ENCODE data around the gene SLC9A5. TPM values are rescaled to one million over a fixed set of nuclear protein-coding genes. Genes with fewer than 3 reads are reported as not detected.
A peak's percentile ranks its signal among the peaks of the same experiment; 100 is the strongest.

SLC9A5 gene
- total RNA-seq, 4 donors from 2014 or later: 0.37 to 1.2 (median 0.72) TPM

DNA sequence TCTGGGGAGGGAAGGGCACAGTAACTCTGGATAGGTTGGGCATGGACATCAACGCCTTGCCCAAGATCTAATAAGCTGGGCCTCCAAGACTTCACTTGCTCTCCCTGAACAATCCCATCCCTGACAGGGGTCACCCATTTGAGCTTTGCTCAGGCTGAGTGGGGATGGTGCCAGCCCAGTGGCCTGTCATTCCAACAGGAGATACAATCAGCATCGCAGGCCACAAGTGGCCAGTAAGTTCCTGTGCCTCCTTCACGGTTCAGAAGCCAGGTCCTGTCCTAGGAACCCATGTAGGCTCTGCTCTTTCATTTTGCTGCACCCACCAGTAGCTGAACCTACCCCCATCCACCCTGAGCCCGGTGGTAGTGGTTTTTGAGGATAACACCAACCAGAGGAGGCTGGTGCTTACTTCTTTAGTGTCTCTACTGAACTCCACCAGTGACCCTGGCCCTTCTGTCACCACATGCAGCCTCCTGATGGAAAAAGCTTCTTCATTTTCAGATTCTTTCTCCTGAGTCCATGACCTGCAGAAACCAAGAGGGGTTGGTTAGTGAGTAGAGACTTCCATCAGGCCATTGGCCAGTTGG, 45.5 kb downstream of the SLC9A5 start:
- TF ChIP-seq, protein P1, sequence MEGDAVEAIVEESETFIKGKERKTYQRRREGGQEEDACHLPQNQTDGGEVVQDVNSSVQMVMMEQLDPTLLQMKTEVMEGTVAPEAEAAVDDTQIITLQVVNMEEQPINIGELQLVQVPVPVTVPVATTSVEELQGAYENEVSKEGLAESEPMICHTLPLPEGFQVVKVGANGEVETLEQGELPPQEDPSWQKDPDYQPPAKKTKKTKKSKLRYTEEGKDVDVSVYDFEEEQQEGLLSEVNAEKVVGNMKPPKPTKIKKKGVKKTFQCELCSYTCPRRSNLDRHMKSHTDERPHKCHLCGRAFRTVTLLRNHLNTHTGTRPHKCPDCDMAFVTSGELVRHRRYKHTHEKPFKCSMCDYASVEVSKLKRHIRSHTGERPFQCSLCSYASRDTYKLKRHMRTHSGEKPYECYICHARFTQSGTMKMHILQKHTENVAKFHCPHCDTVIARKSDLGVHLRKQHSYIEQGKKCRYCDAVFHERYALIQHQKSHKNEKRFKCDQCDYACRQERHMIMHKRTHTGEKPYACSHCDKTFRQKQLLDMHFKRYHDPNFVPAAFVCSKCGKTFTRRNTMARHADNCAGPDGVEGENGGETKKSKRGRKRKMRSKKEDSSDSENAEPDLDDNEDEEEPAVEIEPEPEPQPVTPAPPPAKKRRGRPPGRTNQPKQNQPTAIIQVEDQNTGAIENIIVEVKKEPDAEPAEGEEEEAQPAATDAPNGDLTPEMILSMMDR (IDR thresholded peaks at IDR 0.05): no peak
- ATAC-seq (ENCODE audit: low FRiP score) (no peak), DNase-seq (ENCODE audit: low spot score) (no peak)

DNA sequence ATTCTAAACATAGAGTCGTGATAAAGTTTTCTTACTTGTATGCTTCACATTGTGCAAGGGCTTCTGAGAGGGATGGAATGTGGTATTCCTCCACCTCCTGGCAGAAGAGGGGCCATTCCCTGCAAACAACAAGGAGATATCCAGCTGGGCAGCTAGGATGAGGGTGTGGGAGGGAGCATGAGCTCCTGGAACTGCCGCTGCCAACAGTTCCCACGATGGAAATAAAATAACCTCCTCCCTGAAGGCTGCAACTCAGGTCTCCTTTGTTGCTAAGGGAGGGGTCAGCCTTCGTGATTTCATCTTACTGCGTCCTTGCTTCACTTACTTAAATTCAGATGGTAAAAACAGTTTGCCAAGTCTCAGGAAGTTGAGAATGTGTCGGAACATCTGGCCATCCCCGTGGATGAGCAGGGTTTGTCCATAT, 46.2 kb downstream of the SLC9A5 start:
- TF ChIP-seq, protein P1 (IDR thresholded peaks at IDR 0.05): peak in 1 of 3 donors; percentile 0
- DNase-seq (ENCODE audit: low spot score): no peak
- ATAC-seq (ENCODE audit: low FRiP score): peak; percentile 71

DNA sequence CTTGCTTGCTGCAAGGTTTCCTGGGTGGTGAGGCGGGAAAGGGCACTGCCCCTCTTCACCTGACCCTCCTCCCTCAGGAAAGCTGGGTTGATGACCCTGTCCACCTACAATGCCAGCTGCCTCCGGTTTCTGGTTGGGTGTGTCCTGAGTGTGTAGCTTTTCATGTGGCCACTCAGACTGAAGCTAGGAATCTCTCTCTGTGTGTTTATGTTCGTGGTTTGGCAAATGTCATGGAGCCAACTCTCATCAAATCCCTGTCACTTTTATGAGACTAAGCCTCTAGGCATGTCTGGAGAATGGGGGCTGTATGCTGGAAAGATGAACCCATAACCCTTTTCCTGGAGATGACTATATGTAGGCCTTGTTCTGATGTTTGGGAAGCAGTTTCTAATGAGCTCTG, 47.6 kb downstream of the SLC9A5 start:
- no peak for DNase-seq (ENCODE audit: low spot score)
- TF ChIP-seq, protein P1 (IDR thresholded peaks at IDR 0.05): no peak
- ATAC-seq (ENCODE audit: low FRiP score): no peak

DNA sequence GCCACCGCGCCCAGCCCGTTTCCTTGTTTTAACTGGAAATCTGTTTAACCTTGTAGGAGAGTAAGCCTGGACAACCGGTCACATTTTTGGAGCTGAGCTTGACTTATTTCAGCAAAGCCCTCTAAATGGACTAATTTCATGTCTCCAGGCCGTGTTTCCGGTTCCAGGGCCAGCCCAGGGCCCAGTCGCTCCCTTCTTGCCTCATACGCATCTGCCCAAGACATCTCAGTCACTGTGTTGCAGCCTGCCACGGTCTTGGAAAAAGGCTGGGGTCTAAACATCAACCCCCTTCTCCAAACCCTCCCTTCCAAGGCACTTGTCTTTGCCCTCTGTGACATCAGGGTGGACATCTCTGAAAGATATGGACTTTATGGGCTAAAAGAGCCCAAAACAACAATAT, 49.5 kb downstream of the SLC9A5 start:
- DNase-seq (ENCODE audit: low spot score) (no peak), ATAC-seq (ENCODE audit: low FRiP score) (no peak)
- TF ChIP-seq, protein P1 (IDR thresholded peaks at IDR 0.05): no peak

DNA sequence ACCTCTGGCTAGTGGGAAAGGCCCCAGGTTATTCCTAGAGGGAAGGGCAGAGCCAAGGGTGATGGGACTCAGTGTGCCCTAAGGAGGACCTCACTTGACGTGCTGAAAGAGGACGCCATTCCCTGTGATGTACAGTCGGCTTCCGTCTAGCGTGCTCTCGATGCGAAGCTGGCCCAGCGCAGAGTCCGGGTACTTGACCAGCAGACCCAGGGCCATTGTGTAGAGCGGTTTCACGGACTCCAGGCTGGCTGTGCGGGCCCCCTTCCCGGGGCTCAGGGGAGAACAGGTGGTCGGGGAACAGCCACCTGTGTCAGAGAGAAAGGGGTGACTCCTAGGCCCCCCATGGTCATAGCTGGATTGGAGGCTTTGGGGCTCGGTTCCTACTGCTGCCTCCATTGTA, 50.5 kb downstream of the SLC9A5 start:
- ATAC-seq (ENCODE audit: low FRiP score) (no peak), DNase-seq (ENCODE audit: low spot score) (no peak)
- TF ChIP-seq, protein P1 (IDR thresholded peaks at IDR 0.05): no peak

DNA sequence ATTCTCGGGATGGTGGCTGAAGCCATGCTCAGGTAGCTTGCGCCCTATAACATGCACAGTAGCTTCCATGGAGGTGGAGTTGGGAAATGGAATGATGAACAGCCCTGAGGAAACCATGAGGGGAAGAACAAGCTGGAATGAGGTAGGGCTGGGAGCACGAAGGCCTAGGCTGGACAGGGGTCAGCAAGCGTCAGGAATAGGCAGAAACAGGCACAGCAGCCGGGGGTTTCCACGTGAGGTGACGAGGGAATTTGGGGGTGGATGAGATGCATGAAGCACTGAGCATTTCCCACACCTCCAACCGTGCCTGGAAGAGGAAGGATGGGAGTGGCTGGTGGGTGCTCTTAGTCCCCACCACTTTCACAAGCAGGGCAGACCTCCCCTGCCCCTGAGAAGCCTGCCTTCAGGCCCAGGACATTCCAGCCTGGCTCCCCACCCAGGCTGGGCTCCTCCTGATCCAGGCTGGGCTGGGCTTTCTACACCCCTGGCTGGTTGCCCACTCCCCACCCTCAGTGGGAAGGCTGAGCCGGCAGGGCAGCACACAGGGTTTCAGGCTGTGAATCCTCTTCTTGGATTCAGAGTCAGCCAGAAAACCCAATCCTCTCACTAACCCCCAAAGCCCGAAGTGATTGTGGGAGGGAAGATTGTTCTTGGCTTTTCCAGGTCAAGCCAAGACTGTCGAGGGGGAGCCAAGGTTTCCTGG, 52.5 kb downstream of the SLC9A5 start:
- peak; percentile 83 for ATAC-seq (ENCODE audit: low FRiP score)
- no peak for DNase-seq (ENCODE audit: low spot score)
- TF ChIP-seq, protein P1 (IDR thresholded peaks at IDR 0.05): no peak

DNA sequence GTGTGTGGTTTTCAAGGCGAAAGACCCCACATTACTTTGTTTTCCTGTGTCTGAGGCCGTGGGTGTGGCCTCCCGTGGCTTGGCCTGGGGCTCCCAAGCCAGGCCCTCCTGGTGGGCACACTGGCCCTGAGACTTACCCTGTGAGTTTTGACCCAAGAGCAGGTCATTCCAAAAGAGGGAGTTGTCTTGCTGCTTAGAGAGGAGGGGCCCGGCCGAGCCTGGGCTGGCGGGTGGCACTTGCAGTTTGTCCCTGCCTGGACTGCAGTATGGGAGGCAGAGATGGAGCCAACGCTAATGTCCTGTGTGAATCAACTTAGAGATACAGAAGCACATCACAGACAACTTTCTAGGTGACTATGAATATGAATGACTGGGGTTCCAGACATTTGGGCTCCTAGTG, 53.3 kb downstream of the SLC9A5 start:
- TF ChIP-seq, protein P1 (IDR thresholded peaks at IDR 0.05): no peak
- DNase-seq (ENCODE audit: low spot score) (no peak), ATAC-seq (ENCODE audit: low FRiP score) (no peak)
